K562 (cell line): Measurements from ENCODE around the gene VWDE.

Source experiments
- CHD1 ChIP-seq: fragments of 200-600 bp; sonication (generic); IDR thresholded peaks from one replicate; pipeline ENCODE4 v1.6.1; 2012; ENCODE audit warnings: mild to moderate bottlenecking, moderate library complexity, low read length, inconsistent platforms
- EHMT2 ChIP-seq: fragments of 450-650 bp; IDR thresholded peaks from 2 replicates; pipeline ENCODE4 v1.6.1; 2018; ENCODE audit warnings: antibody characterized with exemption
- EZH2 ChIP-seq: IDR thresholded peaks from 2 replicates; pipeline ENCODE4 v1.6.1; 2012; ENCODE audit warnings: low read depth, mild to moderate bottlenecking, inconsistent platforms, low read length, borderline replicate concordance
- SAP30 ChIP-seq: fragments of 200-600 bp; sonication (generic); IDR thresholded peaks from 2 replicates; pipeline ENCODE4 v1.6.1; 2012; ENCODE audit warnings: borderline replicate concordance, low read depth, mild to moderate bottlenecking, moderate library complexity, low read length, control low read depth, inconsistent platforms; ENCODE audit not compliant: insufficient read depth, poor library complexity, severe bottlenecking
- TAF1 ChIP-seq: IDR thresholded peaks from 2 replicates; pipeline ENCODE4 v1.6.1; 2011; ENCODE audit warnings: mild to moderate bottlenecking, low read length, moderate library complexity; ENCODE audit not compliant: insufficient read depth, control insufficient read depth, severe bottlenecking; ENCODE audit errors: extremely low read depth

GRCh38 chr7:12360948-12361347 is 42.7 kb downstream of the VWDE start:
- no peak for TF ChIP-seq SAP30
- TF ChIP-seq CHD1 = no peak
- TF ChIP-seq EZH2 = no peak
- TF ChIP-seq TAF1 = no peak
- no peak for TF ChIP-seq EHMT2
